Measurements from ENCODE around the gene P2RY11.

Gene P2RY11

GRCh38 chr19:10111405-10111811, at the start of gene P2RY11:
Gene P2RY11 (plus strand): TSS chr19:10111693. CDS start chr19:10111722, 29 bp downstream.
- Histone ChIP-seq H3K27ac (ENCODE audit: low read length) (no peak within 1 kb of the TSS), H3K9me3 (ENCODE audit: control insufficient read depth, low read depth, low read length) (no peaks in the 10 kb centered on the region), H3K27me3 (ENCODE audit: control insufficient read depth, insufficient read depth, low read length) (no peaks in the 10 kb centered on the region), H3K4me3 (ENCODE audit: low read length) (no peak within 1 kb of the TSS), H3K9ac (ENCODE audit: low read length) (no peak within 1 kb of the TSS), H3K36me3 (ENCODE audit: control insufficient read depth, low read depth, low read length) (peaks cover 50% of the 10 kb centered on the region), H3K4me1 (ENCODE audit: control insufficient read depth, low read depth, low read length) (peaks cover 7% of the 10 kb centered on the region)

GRCh38 chr19:10061717-10062310, 49.7 kb upstream of the P2RY11 start:
- Histone ChIP-seq H3K27me3 (ENCODE audit: control insufficient read depth, insufficient read depth, low read length) (peaks cover 11% of the 10 kb centered on the region), H3K27ac (ENCODE audit: low read length) (no peak overlapping the region), H3K36me3 (ENCODE audit: control insufficient read depth, low read depth, low read length) (no peaks in the 10 kb centered on the region), H3K9me3 (ENCODE audit: control insufficient read depth, low read depth, low read length) (no peaks in the 10 kb centered on the region), H3K9ac (ENCODE audit: low read length) (no peak overlapping the region), H3K4me1 (ENCODE audit: control insufficient read depth, low read depth, low read length) (no peaks in the 10 kb centered on the region), H3K4me3 (ENCODE audit: low read length) (no peak overlapping the region)

DNA sequence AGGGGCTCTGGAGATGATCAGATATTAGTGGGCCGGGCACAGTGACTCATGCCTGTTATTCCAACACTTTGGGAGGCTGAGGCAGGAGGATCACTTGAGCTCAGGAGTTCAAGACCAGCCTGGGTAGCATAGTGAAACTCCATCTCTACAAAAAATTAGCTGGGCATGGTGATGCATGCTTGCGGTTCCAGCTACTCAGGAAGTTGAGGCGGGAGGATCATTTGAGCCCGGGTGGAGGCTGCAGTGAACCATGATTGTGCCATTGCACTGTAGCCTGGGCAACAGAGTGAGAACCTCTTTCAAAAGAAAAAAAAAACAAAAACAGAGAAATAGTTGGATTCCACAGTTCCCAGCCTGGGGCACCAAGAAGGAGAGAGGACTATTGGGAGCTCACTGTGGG, 43.3 kb upstream of the P2RY11 start:
- Histone ChIP-seq H3K27ac (ENCODE audit: low read length) (no peak overlapping the region), H3K27me3 (ENCODE audit: control insufficient read depth, insufficient read depth, low read length) (peaks cover 2% of the 10 kb centered on the region), H3K9ac (ENCODE audit: low read length) (no peak overlapping the region), H3K9me3 (ENCODE audit: control insufficient read depth, low read depth, low read length) (no peaks in the 10 kb centered on the region), H3K36me3 (ENCODE audit: control insufficient read depth, low read depth, low read length) (no peaks in the 10 kb centered on the region), H3K4me1 (ENCODE audit: control insufficient read depth, low read depth, low read length) (peaks cover 3% of the 10 kb centered on the region), H3K4me3 (ENCODE audit: low read length) (no peak overlapping the region)

- peaks cover 3% of the 10 kb centered on the region for H3K4me1 ChIP-seq (ENCODE audit: control insufficient read depth, low read depth, low read length)
- H3K9me3 ChIP-seq (ENCODE audit: control insufficient read depth, low read depth, low read length): no peaks in the 10 kb centered on the region
- no peak overlapping the region for H3K9ac ChIP-seq (ENCODE audit: low read length)
- no peak overlapping the region for H3K4me3 ChIP-seq (ENCODE audit: low read length)
- no peak overlapping the region for H3K27ac ChIP-seq (ENCODE audit: low read length)
- H3K27me3 ChIP-seq (ENCODE audit: control insufficient read depth, insufficient read depth, low read length): no peaks in the 10 kb centered on the region
- H3K36me3 ChIP-seq (ENCODE audit: control insufficient read depth, low read depth, low read length): no peaks in the 10 kb centered on the region
These were observed 42.4 kb upstream of the P2RY11 start for GRCh38 chr19:10069046-10069445.

DNA sequence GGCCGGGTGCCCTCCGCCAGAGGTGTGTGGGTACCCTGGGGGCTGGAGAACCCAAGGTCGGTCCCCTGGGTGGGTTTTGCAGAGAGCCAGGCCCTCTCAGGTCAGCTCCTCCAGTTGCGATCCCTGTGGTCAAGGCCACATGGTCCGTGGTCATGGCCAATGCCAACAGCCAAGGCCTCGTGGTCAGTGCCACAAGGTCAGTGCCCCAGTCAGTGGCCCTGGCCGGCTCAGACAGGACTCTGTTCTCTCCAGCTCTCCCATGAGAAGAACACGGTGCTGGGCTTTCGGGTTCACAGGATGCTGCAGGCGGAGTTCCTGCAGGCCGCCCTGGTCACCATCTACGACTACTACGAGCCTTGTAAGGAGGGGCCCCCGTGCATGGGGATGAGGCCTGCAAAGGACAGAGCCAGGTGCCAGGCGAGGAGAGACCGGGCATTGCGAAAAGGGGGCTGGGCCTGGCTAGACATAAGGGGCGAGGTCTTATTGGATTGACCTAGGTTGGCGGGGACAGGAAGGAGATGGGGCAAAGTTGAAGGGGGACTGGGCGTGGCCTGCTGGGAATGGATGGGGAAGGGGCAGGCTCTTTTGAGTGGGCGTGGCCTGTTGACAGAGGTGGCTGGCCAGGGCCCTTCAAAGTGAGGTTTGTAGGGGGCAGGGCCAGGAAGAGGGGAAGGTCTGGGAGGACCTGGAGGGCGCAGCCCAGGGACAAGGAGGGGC, 40.6 kb upstream of the P2RY11 start:
- Histone ChIP-seq H3K4me1 (ENCODE audit: control insufficient read depth, low read depth, low read length) (peaks cover 3% of the 10 kb centered on the region), H3K27ac (ENCODE audit: low read length) (no peak overlapping the region), H3K36me3 (ENCODE audit: control insufficient read depth, low read depth, low read length) (no peaks in the 10 kb centered on the region), H3K9me3 (ENCODE audit: control insufficient read depth, low read depth, low read length) (no peaks in the 10 kb centered on the region), H3K27me3 (ENCODE audit: control insufficient read depth, insufficient read depth, low read length) (no peaks in the 10 kb centered on the region), H3K9ac (ENCODE audit: low read length) (no peak overlapping the region), H3K4me3 (ENCODE audit: low read length) (no peak overlapping the region)

- Histone ChIP-seq H3K27me3 (ENCODE audit: control insufficient read depth, insufficient read depth, low read length) (peaks cover 6% of the 10 kb centered on the region), H3K9ac (ENCODE audit: low read length) (no peak overlapping the region), H3K4me1 (ENCODE audit: control insufficient read depth, low read depth, low read length) (no peaks in the 10 kb centered on the region), H3K4me3 (ENCODE audit: low read length) (no peak overlapping the region), H3K27ac (ENCODE audit: low read length) (no peak overlapping the region), H3K36me3 (ENCODE audit: control insufficient read depth, low read depth, low read length) (no peaks in the 10 kb centered on the region), H3K9me3 (ENCODE audit: control insufficient read depth, low read depth, low read length) (no peaks in the 10 kb centered on the region)
These were observed 37.3 kb upstream of the P2RY11 start for GRCh38 chr19:10074153-10074552.

DNA sequence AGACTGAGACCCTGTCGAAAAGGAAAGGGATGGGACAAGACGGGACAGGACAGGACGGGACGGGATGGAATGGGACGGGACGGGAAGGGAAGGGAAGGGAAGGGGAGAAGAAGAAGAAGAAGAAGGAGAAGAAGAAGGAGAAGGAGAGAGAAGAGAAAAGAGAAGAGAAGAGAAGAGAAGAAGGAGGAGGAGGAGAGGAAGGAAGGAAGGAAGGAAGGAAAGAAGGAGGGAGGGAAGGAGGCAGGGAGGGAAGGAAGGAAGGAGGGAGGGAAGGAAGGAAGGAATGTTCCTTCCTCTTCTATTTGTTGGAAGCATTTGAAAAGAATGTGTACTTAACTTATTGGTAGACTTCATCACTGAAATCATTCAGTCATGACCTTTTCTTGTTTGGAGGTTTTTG, 35.0 kb upstream of the P2RY11 start:
- Histone ChIP-seq H3K27me3 (ENCODE audit: control insufficient read depth, insufficient read depth, low read length) (peaks cover 6% of the 10 kb centered on the region), H3K9ac (ENCODE audit: low read length) (no peak overlapping the region), H3K36me3 (ENCODE audit: control insufficient read depth, low read depth, low read length) (no peaks in the 10 kb centered on the region)

DNA sequence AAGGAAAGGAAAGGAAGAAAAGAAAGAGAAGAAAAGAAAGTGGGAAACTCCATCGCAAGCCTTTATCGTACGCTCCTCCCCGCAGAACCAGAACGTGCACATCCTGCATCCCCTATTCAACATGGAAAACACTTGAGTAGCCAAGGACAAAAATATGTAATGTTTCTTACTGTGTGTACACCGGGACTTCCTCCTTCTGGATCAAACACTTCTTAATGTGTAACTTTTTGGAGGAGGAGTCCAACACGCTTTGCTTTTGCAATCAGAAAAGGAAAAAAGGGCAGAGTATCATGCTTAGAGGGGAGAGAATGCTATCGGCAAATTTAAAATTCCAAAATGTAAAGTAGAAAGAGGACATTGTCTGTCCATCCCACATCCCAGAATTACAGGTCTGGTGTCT, 33.2 kb upstream of the P2RY11 start:
- H3K4me3 ChIP-seq (ENCODE audit: low read length): no peak overlapping the region
- H3K9ac ChIP-seq (ENCODE audit: low read length): no peak overlapping the region
- no peak overlapping the region for H3K27ac ChIP-seq (ENCODE audit: low read length)
- no peaks in the 10 kb centered on the region for H3K4me1 ChIP-seq (ENCODE audit: control insufficient read depth, low read depth, low read length)
- peaks cover 6% of the 10 kb centered on the region for H3K27me3 ChIP-seq (ENCODE audit: control insufficient read depth, insufficient read depth, low read length)
- H3K9me3 ChIP-seq (ENCODE audit: control insufficient read depth, low read depth, low read length): no peaks in the 10 kb centered on the region
- no peaks in the 10 kb centered on the region for H3K36me3 ChIP-seq (ENCODE audit: control insufficient read depth, low read depth, low read length)

More for the DNA sequence above, 35.0 kb upstream of the P2RY11 start:
- Histone ChIP-seq H3K27ac (ENCODE audit: low read length) (no peak overlapping the region), H3K4me3 (ENCODE audit: low read length) (no peak overlapping the region), H3K4me1 (ENCODE audit: control insufficient read depth, low read depth, low read length) (no peaks in the 10 kb centered on the region), H3K9me3 (ENCODE audit: control insufficient read depth, low read depth, low read length) (no peaks in the 10 kb centered on the region)

DNA sequence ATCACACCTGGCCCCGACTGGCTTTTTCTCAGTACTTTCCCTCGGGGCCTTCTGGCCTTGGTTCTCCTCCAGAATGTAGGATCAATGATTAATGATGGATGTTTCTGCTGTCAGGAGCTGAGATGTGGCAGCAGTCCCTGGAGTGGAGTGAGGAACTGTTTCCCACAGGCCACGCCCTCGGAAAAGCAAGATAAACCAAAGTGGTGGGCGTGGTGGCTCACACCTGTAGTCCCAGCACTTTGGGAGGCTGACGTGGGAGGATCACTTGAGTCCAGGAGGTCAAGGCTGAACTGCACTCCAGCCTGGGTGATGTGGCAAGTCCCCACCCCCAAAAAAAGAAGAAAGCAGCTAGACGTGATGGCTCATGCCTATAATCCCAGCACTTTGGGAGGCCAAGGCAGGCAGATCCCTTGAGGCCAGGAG, 32.5 kb upstream of the P2RY11 start:
- H3K27ac ChIP-seq (ENCODE audit: low read length): no peak overlapping the region
- H3K9me3 ChIP-seq (ENCODE audit: control insufficient read depth, low read depth, low read length): no peaks in the 10 kb centered on the region
- no peak overlapping the region for H3K4me3 ChIP-seq (ENCODE audit: low read length)
- H3K4me1 ChIP-seq (ENCODE audit: control insufficient read depth, low read depth, low read length): no peaks in the 10 kb centered on the region
- H3K36me3 ChIP-seq (ENCODE audit: control insufficient read depth, low read depth, low read length): no peaks in the 10 kb centered on the region
- H3K27me3 ChIP-seq (ENCODE audit: control insufficient read depth, insufficient read depth, low read length): peaks cover 6% of the 10 kb centered on the region
- H3K9ac ChIP-seq (ENCODE audit: low read length): no peak overlapping the region

- Histone ChIP-seq H3K9me3 (ENCODE audit: control insufficient read depth, low read depth, low read length) (no peaks in the 10 kb centered on the region), H3K9ac (ENCODE audit: low read length) (no peak overlapping the region), H3K36me3 (ENCODE audit: control insufficient read depth, low read depth, low read length) (no peaks in the 10 kb centered on the region), H3K27ac (ENCODE audit: low read length) (no peak overlapping the region), H3K4me1 (ENCODE audit: control insufficient read depth, low read depth, low read length) (no peaks in the 10 kb centered on the region), H3K27me3 (ENCODE audit: control insufficient read depth, insufficient read depth, low read length) (peaks cover 20% of the 10 kb centered on the region), H3K4me3 (ENCODE audit: low read length) (no peak overlapping the region)
These were observed 27.6 kb upstream of the P2RY11 start for GRCh38 chr19:10083911-10084310.

- H3K27me3 ChIP-seq (ENCODE audit: control insufficient read depth, insufficient read depth, low read length): peaks cover 20% of the 10 kb centered on the region
- no peak overlapping the region for H3K27ac ChIP-seq (ENCODE audit: low read length)
- H3K9me3 ChIP-seq (ENCODE audit: control insufficient read depth, low read depth, low read length): no peaks in the 10 kb centered on the region
- no peak overlapping the region for H3K9ac ChIP-seq (ENCODE audit: low read length)
- no peaks in the 10 kb centered on the region for H3K4me1 ChIP-seq (ENCODE audit: control insufficient read depth, low read depth, low read length)
- no peaks in the 10 kb centered on the region for H3K36me3 ChIP-seq (ENCODE audit: control insufficient read depth, low read depth, low read length)
- H3K4me3 ChIP-seq (ENCODE audit: low read length): no peak overlapping the region
These were observed 26.7 kb upstream of the P2RY11 start for GRCh38 chr19:10084803-10085202.

Measured in iPS-18a (cell line).